Skin epidermis (tissue), 12 donors: ENCODE measurements around the gene C10orf67.

Source experiments
- H3K27ac ChIP-seq, 21 experiments: fragments of 200-600 bp; sonication (generic) in 11 of 21; one replicate each; pipeline ENCODE4 v1.5.0; 2020; ENCODE audit warnings: mild to moderate bottlenecking in 3 of 21, inconsistent platforms in 2 of 21, moderate library complexity in 2 of 21
- H3K4me3 ChIP-seq, 7 experiments: fragments of 200-600 bp; sonication (generic) in 2 of 7; one replicate each; pipeline ENCODE4 v1.5.0; 2020; ENCODE audit warnings: inconsistent platforms in 2 of 7, mild to moderate bottlenecking in 2 of 7, moderate library complexity in 1 of 7

C10orf67 gene

GRCh38 chr10:23191764-23192711, 152.6 kb downstream of the C10orf67 start, which contains the start of gene PTF1A:
Gene PTF1A, plus strand, starts transcription at chr10:23192312. Its CDS starts 219 bp downstream, at chr10:23192531.
- Histone ChIP-seq H3K4me3 (no peak within 1 kb of the TSS), H3K27ac (no peak within 1 kb of the TSS)

DNA sequence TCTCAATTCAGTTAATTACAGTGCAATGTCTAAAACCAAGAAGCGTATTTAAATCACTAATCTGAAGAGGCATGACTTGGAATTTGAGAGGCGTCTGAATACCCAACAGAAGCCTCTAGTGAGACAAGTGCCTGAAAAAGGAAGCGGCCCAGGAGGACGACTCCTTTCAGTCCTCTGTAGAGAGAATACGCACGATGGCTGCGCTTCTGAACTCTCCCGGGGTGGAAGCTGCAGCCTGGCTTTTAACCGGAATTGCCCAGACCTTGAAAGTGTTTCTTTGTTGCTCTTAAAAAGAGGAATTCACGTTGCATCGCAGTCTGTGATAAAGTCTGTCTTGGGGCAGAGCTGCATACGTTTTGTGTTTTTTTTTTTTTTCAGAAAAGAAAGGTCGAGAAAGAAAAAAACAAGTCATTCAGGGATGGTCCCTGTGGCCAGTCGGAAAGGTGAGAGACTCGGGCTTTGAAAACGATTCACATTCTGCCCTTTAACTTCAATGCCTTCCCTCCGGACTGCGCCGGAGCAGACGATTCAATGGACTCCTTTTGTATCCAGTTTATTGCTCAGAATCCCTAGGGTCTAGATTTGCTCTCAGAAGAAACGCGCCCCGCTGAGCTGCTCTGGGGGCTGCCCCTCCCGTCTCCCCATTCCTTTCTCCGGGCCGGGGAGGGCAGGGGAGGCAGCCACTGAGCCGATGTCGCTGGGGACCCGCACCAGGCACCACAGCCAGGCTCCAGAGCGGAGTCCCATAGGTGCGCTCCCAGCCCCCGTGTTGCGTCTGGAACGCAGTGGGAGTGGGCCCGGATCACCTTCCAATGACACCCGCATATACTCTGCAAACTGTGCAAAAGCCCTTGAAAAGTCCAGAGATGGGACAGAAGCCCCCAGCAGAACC, 153.5 kb downstream of the C10orf67 start:
- no peak overlapping the region for H3K27ac ChIP-seq
- no peak overlapping the region for H3K4me3 ChIP-seq

- H3K4me3 ChIP-seq = no peak overlapping the region
- H3K27ac ChIP-seq = no peak overlapping the region
These were observed 155.6 kb downstream of the C10orf67 start for GRCh38 chr10:23189024-23189423.

GRCh38 chr10:23187155-23187554, 157.4 kb downstream of the C10orf67 start:
- H3K4me3 ChIP-seq = no peak overlapping the region
- H3K27ac ChIP-seq = no peak overlapping the region

- H3K27ac ChIP-seq = no peak overlapping the region
- no peak overlapping the region for H3K4me3 ChIP-seq
These were observed 157.9 kb downstream of the C10orf67 start for GRCh38 chr10:23186697-23187096.

GRCh38 chr10:23186178-23186577, 158.4 kb downstream of the C10orf67 start:
- Histone ChIP-seq H3K27ac (no peak overlapping the region), H3K4me3 (no peak overlapping the region)

- Histone ChIP-seq H3K4me3 (no peak overlapping the region), H3K27ac (no peak overlapping the region)
These were observed 169.6 kb downstream of the C10orf67 start for GRCh38 chr10:23174977-23175512.

- no peak overlapping the region for H3K4me3 ChIP-seq
- H3K27ac ChIP-seq = no peak overlapping the region
These were observed 170.3 kb downstream of the C10orf67 start for GRCh38 chr10:23174074-23174976.

GRCh38 chr10:23173214-23174073, 171.2 kb downstream of the C10orf67 start:
- no peak overlapping the region for H3K4me3 ChIP-seq

GRCh38 chr10:23172429-23173213, 172.0 kb downstream of the C10orf67 start:
- no peak overlapping the region for H3K27ac ChIP-seq
- H3K4me3 ChIP-seq = no peak overlapping the region

More at GRCh38 chr10:23173214-23174073, 171.2 kb downstream of the C10orf67 start:
- no peak overlapping the region for H3K27ac ChIP-seq

DNA sequence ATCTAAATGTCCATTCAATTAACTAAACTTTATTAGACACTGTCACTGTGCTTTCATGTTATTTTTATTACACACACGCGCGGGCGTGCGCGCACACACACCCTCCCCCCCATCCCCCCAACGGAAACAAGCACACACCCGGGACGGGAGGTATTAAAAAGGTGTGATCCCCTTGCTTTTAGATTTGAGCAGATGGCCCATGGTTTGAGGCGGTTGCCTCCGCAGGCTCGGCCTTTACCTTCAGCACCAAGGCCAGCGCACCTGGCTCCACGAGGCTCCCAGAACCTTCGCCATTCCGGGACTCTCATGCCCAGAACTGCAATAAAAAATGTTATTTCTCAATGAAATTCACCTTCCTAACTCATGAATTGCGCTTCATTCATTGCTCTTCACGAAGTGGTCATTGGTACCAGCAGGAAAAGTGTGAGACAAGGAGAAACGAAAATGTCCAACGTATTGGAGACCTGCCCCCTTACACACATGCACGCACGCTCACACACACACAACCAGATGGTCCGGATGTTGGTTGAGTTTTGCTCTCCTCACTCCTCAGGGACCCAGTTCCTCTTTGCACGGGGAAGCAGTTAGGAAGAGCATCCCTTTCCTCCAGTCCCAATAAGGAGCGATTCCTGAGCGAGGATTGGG, 173.2 kb downstream of the C10orf67 start:
- H3K27ac ChIP-seq = no peak overlapping the region
- H3K4me3 ChIP-seq = no peak overlapping the region

DNA sequence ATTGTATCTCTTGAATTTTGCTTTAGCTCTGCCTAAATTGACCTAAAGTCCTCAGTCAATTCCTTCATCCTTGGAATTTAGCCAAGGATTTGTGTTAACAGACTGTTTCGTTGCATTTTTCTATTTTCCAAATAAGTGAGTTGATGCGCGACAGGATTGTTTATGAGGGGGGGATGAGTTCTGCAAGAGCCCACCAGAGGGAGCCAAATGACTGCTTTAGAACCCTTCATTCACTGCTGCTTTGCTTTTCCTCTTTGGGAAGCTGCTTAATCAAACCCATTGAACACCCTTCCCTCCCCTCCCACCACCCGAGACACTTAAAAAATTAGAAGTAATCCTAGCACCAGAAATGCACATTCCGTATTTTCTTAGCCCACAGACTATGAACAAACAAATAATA, 186.2 kb downstream of the C10orf67 start:
- H3K4me3 ChIP-seq = no peak overlapping the region
- H3K27ac ChIP-seq = no peak overlapping the region

- no peak overlapping the region for H3K27ac ChIP-seq
- no peak overlapping the region for H3K4me3 ChIP-seq
These were observed 186.8 kb downstream of the C10orf67 start for GRCh38 chr10:23157691-23158369.

- H3K4me3 ChIP-seq = no peak overlapping the region
These were observed 187.3 kb downstream of the C10orf67 start for GRCh38 chr10:23157239-23157681.

DNA sequence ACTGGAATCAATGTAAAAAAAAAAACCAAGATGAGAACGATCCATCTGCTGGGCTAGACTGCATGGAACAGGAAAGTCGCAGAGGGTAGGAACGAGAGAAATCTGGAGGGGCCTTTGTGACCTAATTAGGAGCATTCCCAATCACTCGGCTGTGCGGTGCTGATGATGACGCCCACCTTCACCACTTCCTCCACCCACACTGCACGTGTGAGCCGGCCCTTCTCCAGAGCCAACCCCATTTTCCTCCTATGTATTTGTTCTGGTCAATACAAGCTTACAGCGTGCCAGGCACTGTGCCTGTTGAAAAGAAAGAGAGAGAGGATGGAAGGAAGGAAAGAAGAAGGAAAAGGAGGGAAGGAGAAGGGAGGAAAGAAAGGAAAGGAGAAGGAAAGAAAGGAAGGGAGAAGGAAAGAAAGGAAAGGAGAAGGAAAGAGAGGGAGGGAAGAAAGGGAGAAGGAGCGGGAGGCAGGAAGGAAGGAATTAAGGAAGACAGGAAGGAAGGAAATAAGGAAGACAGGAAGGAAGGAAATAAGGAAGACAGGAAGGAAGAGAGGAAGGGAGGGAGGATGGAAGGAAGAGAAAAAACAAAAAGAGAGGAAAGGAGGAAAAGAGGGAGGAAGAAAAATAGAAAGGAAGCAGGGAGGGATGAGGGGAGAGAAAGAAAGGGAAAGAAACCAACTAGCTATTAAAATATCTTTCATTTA, 188.0 kb downstream of the C10orf67 start:
- Histone ChIP-seq H3K4me3 (no peak overlapping the region), H3K27ac (no peak overlapping the region)

More at GRCh38 chr10:23157239-23157681, 187.3 kb downstream of the C10orf67 start:
- H3K27ac ChIP-seq = no peak overlapping the region

GRCh38 chr10:23155169-23155568, 189.4 kb downstream of the C10orf67 start:
- Histone ChIP-seq H3K4me3 (no peak overlapping the region), H3K27ac (no peak overlapping the region)
